ENCODE results near the gene MBLAC1.
A peak's percentile ranks its signal among the peaks of the same experiment; 100 is the strongest.

The MBLAC1 gene, protein sequence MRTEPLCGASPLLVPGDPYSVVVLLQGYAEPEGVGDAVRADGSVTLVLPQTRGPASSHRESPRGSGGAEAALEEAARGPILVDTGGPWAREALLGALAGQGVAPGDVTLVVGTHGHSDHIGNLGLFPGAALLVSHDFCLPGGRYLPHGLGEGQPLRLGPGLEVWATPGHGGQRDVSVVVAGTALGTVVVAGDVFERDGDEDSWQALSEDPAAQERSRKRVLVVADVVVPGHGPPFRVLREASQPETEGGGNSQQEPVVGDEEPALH

DNA sequence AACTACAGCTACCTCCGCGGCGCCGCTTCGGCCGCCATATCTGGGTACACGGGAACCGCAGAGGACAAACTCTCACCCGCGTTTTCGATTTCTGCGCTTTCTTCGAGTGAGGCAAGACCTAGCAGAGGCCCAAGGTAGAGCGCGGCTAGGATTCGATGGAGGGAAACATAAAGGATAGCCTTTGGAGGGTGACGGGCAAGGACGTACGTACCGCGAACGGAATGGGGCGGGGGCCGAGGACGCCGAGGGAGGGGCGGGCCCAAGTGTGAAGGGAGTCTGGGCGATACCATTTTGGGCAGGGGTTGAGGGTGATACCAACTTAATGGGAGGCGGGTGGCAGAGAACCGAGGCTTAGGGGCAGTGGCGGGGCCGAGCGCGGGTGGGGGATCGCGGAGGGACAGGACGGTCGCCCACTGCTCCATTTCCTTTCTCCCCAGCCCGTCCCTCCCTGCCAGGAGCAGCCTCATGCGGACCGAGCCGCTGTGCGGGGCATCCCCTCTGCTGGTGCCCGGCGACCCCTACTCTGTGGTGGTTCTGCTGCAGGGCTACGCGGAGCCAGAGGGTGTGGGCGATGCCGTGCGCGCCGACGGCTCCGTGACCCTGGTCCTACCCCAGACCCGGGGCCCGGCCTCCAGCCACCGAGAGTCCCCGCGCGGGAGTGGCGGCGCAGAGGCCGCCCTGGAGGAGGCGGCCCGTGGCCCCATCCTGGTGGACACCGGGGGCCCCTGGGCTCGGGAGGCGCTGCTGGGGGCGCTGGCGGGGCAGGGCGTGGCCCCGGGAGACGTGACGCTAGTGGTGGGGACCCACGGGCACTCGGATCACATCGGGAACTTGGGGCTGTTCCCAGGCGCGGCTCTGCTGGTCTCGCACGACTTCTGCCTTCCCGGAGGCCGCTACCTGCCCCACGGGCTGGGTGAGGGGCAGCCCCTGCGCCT, at the start of gene MBLAC1:
Gene MBLAC1, plus strand, starts transcription at position 37 of the 935 bp plus-strand sequence. Its CDS starts 429 bp downstream, at position 466.
- no peak for DNase-seq (ENCODE audit: low read depth, low spot score)

DNA sequence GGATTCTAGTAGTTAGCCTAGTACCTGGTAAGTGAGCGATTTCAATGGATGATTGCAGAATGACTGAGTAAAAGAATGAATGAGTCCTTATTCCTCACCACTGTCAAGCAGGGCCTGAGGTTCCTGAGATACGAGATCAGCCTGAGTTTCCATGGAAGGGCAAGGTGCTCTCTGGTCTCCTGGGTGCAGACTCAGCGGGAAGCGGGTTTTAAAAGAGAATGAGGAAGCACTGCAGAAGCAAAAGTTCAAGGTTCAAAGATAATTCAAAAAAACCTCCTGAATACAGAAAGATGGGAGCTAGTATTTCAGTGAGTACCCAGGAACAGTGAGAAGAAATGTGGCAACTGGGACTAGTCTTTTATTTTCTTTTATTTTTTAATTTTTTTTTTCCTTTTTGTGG, 49.6 kb upstream of the MBLAC1 start:
- DNase-seq (ENCODE audit: low read depth, low spot score), result no peak

DNA sequence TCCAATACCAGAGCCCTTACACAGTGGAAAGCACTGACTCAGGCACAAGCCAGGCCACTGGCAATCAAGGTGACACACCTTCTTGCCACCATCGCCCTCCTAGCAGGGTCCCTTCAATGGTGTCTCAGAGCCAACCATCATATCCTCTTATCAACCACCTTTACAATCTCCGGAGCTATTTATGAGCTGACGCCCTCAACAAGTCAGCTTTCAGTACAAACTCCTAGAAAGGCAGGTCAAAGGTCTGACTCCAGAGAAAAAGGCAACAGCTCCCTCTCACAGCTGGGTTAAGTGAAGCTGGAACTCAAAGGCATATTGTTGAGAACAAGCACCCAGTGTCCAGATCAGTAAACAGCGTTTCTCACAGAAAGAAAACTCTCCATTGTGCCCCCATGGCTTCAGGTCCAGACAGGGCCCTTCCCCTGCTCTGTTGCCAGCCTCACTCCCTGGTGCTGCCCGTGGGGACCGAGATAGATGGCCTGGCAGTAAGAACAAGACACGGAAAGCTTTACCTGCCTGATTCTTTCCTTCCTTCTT, 47.7 kb upstream of the MBLAC1 start:
- DNase-seq (ENCODE audit: low read depth, low spot score), result no peak

- DNase-seq (ENCODE audit: low read depth, low spot score), result no peak
These were observed 45.7 kb upstream of the MBLAC1 start for GRCh38 chr7:100080907-100081534.

DNA sequence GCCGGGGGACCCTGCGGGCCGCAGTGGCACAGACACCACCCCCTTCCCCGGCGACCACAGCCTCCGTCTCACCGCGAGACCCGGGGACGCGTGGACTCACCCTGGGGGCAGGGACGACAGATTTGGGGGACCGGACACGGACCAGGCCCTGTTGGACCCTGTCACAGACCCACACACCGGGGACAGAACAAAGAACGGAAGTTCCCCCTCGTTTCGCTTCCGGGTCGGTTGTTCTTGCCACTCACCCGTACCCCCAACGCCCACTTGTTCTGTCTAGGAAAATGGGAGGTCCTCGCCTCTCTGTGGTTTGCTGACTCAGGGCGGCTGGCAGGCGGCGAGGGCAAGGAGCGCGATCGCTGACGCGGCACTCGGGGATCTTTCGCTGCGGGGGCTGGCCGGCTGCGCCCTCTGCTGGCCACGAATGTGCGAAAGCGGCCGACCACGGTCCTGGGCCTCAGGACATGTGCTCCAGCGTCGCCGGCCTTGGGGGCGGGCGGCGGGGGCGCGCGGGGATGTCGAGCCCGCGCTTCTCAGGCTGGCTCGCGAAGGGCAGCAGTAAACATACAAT, 45.1 kb upstream of the MBLAC1 start, which contains the start of gene ZNF3:
Gene ZNF3, minus strand, starts transcription at position 189 of the 568 bp plus-strand sequence. CDS start 4,366 bp downstream, outside the sequence.
- DNase-seq (ENCODE audit: low read depth, low spot score), result peak; percentile 96

DNA sequence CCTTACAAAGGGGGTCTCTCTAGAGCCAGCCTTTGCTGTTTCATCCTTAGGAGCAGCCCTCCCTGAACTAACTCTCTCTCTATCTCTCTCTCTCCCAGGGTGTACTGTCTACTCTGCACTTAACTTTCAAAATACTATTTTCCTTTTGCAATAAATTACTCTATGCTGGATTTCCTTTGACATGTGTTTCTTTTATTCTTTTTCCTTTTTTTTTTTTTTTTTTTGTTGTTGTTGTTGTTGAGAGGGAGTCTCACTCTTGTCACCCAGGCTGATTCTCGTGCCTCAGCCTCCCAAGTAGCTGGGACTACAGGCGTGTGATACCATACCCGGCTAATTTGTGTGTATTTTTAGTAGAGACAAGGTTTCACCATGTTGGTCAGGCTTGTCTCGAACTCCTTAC, 43.8 kb upstream of the MBLAC1 start:
- DNase-seq (ENCODE audit: low read depth, low spot score), result no peak

- DNase-seq (ENCODE audit: low read depth, low spot score), result no peak
These were observed 41.3 kb upstream of the MBLAC1 start for GRCh38 chr7:100085515-100085914.

DNA sequence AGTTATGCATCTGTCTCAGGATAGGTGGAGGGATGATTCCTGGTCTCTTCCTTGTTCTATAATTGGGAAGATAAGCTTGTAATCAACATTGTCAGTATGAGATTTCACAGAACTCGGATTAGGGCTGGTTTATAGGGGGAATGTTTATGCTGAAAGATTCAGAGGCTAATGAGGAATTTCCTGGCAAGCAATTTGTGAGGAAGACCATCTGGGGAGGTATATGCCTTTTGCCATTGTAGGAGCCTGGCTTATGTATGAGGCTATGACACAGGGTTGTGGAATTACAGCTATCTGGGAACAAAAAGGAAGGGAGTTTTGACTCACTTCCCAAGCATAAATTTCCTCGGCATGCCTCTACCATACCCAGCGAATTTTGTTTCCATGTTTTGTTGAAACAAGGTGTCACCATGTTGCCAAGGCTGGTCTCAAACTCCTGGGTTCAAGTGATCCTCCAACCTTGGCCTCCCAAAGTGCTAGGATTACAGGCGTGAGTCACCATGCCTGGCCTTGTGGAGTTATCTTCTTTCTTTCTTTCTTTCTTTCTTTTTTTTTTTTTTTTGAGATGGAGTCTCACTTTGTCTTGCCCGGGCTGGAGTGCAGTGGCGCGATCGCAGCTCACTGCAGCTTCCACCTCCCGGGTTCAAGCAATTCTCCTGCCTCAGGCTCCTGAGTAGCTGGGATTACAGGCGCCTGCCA, 39.6 kb upstream of the MBLAC1 start:
- no peak for DNase-seq (ENCODE audit: low read depth, low spot score)

DNA sequence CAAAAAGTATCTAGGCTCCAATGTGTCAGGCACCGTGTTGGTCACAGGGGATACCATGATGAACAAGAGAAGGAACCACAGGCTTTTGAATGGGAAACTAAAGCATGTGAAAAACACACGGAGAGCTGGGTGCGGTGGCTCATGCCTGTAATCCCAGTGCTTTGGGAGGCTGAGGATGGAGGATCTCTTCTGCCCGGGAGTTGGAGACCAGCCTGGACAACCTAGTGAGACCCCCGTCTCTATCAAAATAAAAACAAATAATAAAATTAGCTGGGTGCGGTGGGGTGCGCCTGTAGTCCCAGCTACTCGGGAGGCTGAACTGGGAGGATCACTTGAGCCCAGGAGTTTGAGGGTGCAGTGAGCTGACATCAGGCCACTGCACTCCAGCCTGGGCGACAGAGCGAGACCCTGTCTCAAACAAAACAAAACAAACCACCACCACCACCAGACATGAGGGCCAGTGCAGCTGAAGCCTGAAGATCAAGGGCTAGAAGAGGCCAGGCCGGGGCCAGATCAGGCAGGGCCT, 38.6 kb upstream of the MBLAC1 start:
- DNase-seq (ENCODE audit: low read depth, low spot score), result no peak

- no peak for DNase-seq (ENCODE audit: low read depth, low spot score)
These were observed 37.9 kb upstream of the MBLAC1 start, which contains the start of gene COPS6 for GRCh38 chr7:100088621-100089457. TSS of gene COPS6 (plus strand) at chr7:100088969. CDS start at chr7:100088991, 22 bp downstream.

- no peak for DNase-seq (ENCODE audit: low read depth, low spot score)
These were observed 37.1 kb upstream of the MBLAC1 start for GRCh38 chr7:100089458-100090196.

GRCh38 chr7:100090527-100091410, 36.0 kb upstream of the MBLAC1 start:
- no peak for DNase-seq (ENCODE audit: low read depth, low spot score)

- DNase-seq (ENCODE audit: low read depth, low spot score), result no peak
These were observed 35.2 kb upstream of the MBLAC1 start for GRCh38 chr7:100091411-100092181.

DNA sequence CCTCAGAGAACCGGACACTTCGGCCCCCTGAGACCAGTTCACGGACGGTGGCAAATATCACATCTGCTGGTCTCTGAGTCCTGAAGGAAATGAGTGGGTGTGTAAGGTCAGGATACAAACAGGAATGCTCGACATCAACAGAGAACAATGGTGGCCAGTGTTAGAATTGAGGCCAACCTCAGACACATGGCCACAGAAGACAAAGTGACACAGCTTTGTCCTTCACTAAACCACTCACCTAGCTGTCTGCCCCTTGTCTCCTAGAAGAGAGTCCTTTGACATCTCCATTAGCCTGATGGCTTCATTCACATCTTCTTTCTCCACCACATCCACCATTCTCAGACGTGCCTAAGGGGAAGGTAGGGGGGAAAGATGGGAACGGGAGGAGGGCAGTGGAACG, 33.7 kb upstream of the MBLAC1 start:
- DNase-seq (ENCODE audit: low read depth, low spot score), result no peak

- DNase-seq (ENCODE audit: low read depth, low spot score), result no peak
These were observed 33.3 kb upstream of the MBLAC1 start for GRCh38 chr7:100093498-100093897.

DNA sequence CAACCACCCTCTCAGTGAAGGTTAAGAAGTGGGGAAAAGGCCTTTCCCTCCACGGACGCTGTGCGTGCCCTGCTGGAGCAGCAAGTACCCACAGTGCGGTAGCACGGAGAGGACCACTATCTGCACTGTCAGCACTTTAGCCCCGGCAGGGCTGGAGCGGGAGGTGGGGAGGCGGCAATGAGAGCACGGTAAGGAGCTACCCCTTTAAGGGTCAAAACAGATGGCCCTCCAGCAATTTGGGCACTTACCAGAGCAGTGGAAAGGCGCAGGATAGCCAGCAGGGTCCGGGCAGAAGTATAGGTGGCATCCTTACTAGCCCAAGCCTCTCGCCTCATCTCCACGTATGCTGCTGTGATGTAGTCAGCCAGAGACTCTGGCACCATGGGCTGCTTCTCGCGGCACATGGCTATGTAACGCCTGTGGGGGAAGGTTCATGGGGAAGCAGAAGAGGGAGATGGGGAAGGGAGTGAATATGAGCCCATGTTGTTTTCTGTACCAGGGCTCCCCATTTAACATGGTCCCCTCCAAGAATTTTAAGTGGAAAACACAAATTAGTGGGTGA, 32.8 kb upstream of the MBLAC1 start:
- no peak for DNase-seq (ENCODE audit: low read depth, low spot score)

- no peak for DNase-seq (ENCODE audit: low read depth, low spot score)
These were observed 31.5 kb upstream of the MBLAC1 start for GRCh38 chr7:100095289-100095688.
